GM18511 (cell line): ENCODE data around the gene PKP3.
"Not testable (repeated sequence)": the region's sequence is repeated elsewhere in the genome, so short reads cannot be mapped to it uniquely, and the experiment has no call there.

ENCODE experiments used
- ATAC-seq: cut with Tn5 transposase; IDR thresholded peaks from one replicate; pipeline ENCODE4 v1.9.1; 2021; ENCODE audit warnings: mild to moderate bottlenecking, moderate library complexity; ENCODE audit not compliant: unreplicated experiment

Gene PKP3

DNA sequence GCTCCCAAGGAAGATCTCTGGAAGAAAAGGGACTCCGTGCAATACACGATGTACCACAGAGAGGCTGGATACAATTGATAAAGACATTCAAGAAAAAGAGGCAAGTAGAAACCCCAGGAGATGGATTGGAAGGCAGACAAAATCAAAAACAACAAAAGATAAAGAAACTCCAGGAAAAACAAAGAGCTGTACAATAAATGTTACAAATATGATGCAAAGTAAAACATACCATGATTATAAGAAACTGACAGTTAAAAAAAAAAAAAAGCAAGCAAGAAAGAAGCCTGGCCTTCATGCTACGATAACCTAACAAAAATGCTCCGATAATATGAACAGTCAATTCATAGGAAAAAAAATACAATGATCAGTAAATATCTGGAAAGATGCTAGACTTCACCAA lies 31.3 kb downstream of the PKP3 start:
- no peak for ATAC-seq

DNA sequence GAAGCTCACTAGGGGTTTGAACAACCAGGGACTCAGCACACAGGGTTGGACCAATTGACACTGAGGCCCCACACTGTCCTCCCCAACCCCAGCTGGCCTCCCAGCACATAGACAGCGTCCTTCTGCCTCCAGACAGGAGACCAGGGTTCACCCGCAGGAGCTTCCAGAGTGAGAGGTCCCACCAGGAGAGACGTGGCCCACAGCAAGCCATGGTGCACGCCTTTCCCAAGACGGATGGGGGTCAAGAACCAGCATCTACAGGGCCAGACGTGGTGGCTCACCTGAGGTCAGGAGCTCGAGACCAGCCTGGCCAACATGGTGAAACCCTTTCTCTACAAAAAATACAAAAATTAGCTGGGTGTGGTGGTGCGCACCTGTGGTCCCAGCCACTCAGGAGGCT lies 32.8 kb downstream of the PKP3 start:
- ATAC-seq: no peak

DNA sequence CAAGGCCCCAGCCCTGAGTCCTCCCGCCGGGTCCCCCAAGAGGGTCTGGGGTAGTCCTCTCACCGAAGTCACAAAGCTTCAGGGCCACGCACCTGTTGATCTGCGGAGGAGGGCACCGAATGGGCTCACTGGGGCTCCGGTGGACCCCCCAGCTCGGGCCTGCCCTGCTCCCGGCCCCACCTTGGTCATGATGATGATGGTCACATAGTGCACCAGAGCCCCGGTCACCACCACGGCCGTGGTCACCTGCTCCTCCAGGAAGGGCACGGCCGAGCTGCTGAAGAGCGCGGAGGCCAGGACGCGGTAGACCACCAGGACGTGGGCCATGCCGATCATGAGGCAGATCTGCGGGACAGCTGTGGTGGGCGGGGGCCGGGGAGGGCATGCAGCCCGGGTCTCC lies 34.3 kb downstream of the PKP3 start:
- no peak for ATAC-seq

DNA sequence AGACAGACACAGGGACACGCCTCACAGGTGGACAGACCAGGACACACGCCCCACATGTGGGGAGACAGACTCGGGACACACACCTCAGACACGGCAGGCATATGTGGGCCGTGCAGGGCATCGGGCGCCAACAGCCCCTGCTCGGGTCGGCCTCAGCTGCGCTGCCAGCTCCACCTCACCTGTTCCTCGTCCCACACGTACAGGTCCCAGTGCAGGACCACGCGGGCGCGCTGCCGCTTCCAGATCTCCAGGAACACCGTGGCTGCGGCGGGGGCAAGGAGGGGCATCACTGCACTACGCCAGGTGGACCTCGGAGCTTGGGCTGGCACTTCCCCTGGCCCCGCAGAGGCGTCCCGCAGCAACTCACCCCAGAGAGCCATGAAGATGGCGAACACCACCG lies 35.4 kb downstream of the PKP3 start:
- ATAC-seq: no peak

DNA sequence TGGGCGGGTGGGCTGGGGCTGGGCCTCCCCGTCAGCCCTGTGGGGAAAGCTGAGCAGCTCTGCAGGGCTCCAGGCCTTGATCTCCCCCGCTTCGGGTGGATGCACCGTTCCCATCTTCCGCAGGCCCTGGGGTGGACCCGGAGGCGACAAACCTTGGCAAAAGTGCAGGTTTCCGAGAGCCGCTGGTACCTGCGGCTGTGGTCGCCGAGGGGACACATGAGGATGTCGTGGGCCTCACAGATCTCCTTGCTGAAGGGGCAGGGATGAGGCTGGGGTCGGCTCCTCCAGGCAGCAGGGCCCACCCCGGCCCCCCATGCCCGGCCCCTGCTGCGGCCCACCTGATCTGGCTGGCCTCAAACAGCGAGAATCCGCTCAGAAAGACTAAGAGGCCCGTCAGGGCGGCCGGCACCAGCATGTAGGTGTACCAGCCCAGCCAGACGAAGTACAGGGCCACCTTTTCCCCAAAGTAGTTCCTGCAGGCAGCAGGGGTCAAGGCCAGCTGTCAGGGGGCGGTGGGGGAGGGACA lies 36.0 kb downstream of the PKP3 start:
- no peak for ATAC-seq

DNA sequence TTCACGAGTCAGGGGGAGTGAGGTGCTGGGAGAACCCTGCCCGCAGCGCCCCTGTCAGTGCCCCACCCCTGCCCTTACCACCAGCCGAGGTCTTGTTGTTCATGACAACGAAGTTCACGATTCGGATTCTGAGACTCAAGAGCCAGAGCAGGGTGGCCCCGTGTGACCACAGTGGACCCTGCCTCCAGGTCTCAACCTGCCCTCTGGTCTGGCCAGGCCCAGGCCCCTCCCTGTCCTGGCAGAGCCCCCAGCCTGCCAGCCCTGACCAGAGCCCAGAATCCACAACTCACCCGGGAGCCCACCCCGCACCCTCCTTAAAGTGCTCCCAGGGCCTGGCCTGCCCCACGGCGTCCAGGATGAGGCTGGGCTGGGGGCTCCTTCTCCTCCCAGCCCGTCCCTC lies 37.9 kb downstream of the PKP3 start:
- ATAC-seq: no peak

DNA sequence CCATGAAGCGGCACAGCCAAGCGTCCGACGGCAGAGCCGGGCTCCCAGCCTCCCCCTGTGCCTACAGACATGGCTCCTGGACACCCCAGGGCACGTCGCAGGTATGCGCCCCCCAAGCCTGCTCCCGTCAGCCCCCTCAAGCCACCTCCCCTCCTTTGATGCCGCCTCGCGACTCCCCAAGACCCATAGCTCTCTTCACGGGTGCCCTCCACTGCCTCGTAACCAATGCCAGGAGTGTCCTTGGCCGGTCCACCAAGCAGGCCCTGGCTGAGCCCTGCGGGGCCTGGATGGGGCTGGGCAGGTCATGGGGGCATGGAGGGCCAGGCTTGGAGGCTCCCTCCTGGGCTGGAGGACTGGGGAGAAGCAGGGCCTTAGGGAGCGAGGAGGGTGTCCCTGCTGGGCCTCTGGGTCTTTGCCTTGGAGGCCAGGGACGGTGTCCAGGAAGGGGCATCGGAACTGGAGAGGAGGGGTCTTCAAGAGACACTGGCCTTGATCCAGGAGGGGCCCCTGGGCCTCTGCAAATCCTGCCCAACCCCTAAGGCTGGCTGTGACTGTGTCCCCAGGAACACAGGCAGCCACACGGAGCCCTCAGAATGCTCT lies 38.6 kb downstream of the PKP3 start:
- no peak for ATAC-seq

DNA sequence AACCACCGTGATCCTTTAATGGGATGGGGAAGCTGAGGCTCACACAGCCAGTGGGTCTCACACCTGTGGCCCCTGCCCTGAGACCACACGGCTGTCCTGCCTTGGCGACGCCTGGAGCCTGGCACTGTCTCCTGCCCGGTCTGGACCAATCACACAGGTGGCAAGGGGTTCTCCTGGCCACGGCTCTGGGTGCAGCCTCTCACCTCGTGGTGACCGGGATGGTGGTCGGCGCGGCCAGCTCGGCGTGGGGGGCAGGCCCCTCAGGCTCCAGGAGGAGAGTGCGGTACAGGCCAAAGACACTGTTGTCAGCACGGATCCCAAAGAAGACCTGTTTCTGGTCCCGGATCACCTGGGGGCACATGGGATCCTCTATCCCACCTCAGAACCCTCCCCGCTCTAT lies 39.1 kb downstream of the PKP3 start:
- no peak for ATAC-seq

DNA sequence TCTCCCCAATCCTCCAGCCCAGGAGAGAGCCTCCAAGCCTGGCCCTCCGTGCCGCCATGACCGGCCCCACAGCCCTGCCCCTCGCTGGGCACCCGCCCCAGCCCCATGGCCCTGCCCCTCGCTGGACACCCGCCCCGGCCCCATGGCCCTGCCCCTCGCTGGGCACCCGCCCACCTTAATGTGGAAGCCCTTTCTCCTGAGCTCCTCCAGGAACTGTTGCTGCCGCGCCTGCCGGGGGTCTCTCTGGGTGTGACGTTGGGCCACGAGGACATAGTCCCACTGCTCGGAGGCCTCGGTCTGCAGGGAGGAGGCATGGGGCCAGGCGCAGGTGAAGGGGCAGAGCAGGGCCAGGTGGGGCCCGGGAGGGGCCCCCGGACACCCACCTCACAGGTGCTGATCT lies 39.6 kb downstream of the PKP3 start:
- no peak for ATAC-seq

DNA sequence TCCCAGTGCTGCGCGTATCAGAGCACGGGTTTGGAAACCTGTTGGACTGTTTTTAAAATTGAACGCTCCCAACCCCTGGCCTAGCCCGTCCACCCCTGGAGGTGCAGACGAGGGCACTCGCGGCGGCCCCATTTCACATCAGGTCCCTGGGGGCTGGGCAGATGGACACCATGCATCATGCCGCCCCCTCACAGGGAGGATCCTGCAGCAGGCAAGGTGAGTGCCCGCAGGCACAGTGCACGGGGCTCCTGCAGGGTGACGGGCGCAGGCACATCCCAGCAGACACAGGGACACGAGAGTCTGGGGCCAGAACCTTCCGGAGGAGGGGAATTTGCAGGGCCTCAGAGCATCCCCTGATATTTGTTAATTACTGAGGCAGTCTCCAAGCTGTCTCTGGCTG lies 40.5 kb downstream of the PKP3 start:
- ATAC-seq: no peak

DNA sequence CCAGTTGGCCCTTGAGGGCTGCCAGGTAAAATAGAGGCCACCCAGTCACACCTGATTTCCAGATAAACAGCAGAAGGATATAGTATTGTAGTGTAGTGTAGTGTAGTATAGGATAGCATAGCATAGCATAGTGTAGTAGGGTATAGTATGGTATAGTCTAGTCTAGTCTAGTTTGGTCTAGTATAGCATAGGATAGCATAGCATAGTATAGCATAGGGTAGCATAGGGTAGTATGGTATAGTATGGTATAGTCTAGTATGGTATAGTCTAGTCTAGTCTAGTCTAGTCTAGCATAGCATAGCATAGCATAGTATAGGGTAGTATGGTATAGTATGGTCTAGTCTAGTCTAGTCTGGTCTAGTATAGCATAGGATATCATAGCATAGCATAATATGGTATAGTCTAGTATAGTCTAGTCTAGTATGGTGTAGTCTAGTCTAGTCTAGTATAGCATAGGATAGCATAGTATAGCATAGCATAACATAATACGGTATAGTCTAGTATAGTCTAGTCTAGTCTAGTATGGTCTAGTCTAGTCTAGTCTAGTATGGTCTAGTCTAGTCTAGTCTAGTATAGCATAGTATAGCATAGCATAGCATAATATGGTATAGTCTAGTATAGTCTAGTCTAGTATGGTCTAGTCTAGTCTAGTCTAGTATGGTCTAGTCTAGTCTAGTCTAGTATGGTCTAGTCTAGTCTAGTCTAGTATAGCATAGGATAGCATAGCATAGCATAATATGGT lies 41.2 kb downstream of the PKP3 start:
- ATAC-seq: not testable (repeated sequence)

DNA sequence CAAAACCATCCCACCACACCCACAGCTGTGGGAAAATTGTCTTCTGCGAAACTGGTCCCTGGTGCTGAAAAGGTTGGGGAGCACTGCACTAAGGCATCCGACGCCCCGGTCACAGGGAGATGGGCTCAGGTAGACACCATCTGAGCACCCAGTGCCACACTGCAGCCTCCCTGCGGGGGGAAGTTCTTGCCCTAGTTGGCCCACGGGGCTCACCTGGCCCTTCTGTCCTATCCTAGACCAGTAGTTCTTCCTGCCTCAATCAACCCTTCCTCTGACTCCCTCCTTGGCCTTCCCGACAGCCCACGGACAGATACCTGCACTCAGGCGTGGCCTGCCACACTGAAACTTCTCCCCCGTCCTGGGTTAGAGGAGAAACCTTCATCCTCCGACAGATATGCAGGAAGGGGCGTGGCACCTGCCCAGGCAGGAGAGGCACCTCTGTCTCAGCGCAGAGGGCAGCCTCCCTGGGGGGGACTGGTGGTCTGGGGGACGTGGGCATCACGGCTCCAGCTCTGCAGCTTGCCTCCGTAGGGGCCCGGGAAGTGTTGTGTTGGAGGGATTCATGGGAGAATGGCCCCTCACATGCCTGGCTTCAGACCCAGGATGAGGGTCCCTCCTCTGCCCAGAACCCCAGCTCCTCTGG lies 43.3 kb downstream of the PKP3 start:
- no peak for ATAC-seq

DNA sequence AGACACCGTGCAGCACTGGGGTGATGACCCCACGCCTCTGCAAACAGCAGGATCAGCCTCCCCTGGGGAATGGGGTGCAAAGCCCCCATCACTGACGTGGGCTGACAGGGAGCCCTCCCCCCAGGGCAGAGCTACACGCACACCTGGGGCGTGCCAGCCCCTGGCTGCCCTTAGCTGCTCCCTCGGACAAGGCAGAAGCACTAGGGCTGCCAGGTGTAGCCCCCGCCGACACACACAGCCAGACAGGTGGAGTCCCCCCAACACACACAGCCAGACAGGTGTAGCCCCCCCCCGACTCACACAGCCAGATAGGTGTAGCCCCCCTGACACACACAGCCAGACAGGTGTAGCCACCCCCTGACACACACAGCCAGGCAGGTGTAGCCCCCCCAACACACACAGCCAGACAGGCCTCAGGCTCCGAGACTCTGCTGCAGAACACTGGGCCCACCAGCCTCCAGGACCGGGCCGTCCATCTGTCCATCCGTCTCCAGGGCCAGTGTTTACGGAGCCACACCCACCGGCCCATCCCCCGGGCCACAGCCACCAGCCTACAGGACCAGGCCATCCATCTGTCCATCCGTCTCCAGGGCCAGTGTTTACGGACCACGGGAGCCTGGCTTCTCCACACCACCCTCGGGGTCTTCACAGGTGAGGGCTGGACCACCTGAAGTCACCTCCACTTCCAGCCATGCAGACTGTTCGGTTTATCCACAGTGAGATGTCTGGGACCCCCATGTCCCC lies 44.3 kb downstream of the PKP3 start:
- no peak for ATAC-seq

DNA sequence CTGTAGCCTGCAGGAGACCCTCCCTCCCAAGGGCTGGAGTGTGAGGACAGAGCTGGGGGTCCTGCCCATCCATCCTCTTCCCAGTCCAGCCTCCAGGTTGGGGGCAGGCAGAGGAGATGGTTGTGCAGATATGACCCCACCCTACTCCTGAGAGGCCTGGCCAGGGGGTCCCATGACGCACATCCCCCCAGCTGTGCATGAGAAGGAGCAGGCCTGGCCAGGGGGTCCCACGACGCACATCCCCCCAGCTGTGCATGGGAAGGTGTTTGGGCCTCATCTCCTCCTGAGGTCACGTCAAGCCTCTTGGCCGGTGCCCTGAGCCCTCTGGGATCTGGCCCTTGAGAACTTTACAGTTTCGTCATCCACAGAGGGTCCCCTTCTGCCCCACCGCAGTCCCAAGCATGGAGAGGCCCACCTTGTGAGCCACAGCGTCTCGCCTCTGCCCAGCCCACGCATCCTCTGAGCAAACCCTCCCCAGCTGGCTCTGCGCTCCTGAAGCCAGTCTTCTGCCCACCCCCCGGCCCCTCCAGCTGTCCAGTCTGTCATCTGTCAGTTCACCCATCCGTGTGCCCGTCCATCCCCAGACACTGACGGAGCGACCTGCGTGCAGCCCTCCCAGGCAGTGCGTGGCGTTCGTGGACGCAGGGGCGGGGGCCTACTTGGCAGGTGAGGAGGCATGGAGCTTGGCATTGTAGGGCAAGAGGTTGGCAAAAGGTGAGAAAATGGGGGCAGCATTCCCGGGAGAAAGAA lies 45.5 kb downstream of the PKP3 start:
- no peak for ATAC-seq

DNA sequence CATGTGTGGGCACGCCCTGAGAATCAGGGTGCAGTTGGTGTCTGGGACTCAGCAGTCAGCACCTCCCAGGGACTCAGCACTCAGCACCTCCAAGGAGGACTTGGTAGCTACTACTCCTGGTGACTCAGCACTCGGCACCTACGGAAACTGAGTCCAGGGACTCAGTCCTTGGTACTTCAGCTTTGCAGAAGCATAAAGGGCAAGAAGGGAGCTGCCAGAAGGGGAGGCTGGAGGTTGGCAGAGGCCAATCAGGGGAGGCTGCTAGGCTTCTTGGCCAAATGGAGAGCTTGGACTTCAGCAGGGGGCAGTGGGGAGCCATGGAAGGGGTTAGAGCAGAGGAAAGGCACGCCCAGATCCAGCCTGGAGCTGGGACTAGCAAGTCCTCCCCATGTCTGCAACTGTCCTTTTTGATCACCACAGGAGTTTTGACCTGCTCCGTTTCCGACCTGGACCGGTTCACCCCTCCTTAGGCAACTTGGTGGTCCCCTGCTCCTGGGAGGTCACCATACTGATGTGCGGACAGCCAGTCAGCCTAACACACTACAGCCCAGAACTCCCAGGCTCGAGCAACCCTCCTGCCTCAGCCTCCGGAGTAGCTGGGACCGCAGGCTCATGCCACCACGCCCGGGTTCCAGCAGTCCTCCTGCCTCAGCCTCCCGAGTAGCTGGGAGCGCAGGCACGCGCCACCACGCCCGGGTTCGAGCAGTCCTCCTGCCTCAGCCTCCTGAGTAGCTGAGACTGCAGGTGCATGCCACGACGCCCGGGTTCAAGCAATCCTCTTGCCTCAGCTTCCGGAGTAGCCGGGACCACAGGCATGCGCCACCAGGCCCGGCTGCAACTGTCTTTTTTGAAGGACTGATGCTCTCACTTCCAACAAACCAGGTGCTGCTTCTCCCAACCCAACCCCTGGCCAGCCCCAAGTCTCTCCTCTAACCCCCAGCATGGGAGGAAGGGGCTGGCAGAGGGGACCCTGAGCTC lies 46.3 kb downstream of the PKP3 start:
- no peak for ATAC-seq

DNA sequence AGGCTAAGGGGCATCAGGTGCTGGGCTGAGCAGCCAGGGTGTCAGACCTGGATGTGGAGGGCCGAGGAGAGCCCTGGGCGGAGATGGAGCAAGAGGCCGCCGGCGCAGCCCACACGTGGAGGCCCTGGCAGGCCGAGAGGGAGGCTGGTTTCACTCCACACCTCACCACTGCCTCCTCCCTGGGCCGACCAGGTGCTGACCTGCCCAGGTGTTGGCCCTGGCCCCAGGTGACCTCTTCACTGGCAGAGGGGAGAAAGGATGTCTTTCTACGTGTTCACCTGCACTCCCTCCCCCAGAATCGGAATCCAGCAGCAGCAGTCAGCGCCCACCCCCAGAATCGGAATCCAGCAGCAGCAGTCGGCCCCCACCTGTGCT lies 47.0 kb downstream of the PKP3 start:
- no peak for ATAC-seq

DNA sequence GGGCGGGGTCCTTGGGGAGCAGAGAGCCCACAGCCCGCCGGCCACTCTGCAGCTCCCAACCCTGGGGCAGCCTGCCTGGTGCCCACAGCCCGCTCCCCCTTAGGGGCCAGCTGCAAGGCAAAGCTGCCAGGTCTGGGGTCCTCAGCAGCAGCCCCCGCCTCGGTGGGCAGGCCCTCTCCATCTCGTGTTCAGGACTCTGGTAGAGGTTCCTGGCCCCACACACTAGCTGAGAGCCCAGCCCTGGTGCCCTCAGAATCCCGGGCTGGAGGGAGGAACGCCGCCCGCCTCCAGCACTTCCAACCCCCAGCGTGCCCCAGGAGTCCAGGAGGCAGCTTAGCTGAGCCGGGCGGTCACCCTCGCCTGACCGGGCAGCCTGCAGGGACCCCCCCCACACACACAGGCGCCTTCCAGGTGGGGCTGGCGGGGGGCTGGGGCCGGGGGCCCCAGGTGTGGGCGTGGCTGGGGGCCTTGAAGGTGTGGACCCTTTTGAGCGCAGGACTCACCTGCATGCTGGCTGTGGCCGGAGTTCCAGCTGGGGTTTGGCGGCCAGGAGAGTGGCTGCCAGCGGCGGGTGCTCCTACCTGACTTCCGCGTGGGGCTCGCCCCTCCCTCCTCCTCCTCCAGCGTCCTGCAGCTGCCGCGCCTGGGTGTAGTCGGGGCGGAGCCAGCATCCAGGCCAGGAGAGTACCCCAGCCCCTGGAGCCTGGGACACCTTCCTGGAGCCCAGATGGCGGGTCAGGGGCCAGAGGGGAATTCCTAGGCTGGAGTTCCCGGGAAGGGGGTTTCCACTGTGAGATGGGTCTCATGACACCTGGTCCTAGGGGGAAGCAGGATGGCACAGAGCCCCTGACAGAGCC lies 47.6 kb downstream of the PKP3 start, which contains the start of gene ANO9:
TSS of gene ANO9 (minus strand) at position 594 of the 857 bp plus-strand sequence. CDS start at position 509, 85 bp downstream.
- ATAC-seq: peak; percentile 80

DNA sequence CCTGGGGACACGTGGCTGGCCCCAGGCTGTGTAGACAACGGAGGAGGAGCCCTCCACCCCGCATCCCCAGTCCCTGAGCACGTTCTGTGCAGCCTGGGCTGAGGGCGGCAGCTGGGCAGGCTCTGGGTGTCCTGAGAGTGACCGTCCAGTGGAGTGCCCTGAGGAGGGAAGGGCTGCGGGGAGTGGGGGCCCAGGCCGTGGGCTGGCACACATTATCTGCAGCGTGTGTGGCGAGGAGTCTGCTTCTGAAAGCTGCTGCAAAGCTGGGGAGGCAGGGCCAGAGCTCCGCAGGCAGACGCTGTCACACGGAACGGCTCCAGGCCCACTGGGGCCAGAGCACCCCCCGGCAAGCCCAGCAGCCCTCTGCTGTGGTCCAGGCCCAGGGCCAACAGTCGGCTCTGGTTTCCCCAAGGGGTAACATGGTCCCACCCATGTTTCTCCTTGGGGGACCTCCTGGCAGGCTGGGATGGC lies 48.6 kb downstream of the PKP3 start:
- ATAC-seq: no peak
